Endodermal cell (in vitro differentiated cells): ENCODE data around the gene NDUFB4. TPM values are rescaled to one million over a fixed set of nuclear protein-coding genes. Genes with fewer than 3 reads are reported as not detected.
"Not testable (repeated sequence)": the region's sequence is repeated elsewhere in the genome, so short reads cannot be mapped to it uniquely, and the experiment has no call there.

ENCODE experiments used
- DNase-seq: peaks from one replicate; pipeline ENCODE4 v3.0.0-alpha.2; 2017
- H3K27ac ChIP-seq: 2 replicates; pipeline ENCODE4 v1.5.1; 2013; ENCODE audit warnings: mild to moderate bottlenecking, low read depth, low read length, moderate library complexity
- H3K27me3 ChIP-seq: 2 replicates; pipeline ENCODE4 v1.6.1; 2013; ENCODE audit warnings: mild to moderate bottlenecking, low read length, moderate library complexity; ENCODE audit not compliant: insufficient read depth, control insufficient read depth, poor library complexity, severe bottlenecking
- H3K36me3 ChIP-seq: 2 replicates; pipeline ENCODE4 v1.7.0; 2013; ENCODE audit warnings: mild to moderate bottlenecking, low read length, moderate library complexity; ENCODE audit not compliant: control insufficient read depth, insufficient read depth
- H3K4me1 ChIP-seq: one replicate; pipeline ENCODE4 v1.7.0; 2013; ENCODE audit warnings: low read length; ENCODE audit not compliant: control insufficient read depth, insufficient read depth
- H3K4me3 ChIP-seq: 2 replicates; pipeline ENCODE4 v1.5.1; 2013; ENCODE audit warnings: mild to moderate bottlenecking, low read length, moderate library complexity
- H3K9ac ChIP-seq: 2 replicates; pipeline ENCODE4 v1.6.1; 2013; ENCODE audit warnings: mild to moderate bottlenecking, low read length, moderate library complexity; ENCODE audit not compliant: poor library complexity, severe bottlenecking; ENCODE audit errors: extremely low read depth
- H3K9me3 ChIP-seq: 2 replicates; pipeline ENCODE4 v1.6.1; 2013; ENCODE audit warnings: mild to moderate bottlenecking, low read length, moderate library complexity; ENCODE audit not compliant: control insufficient read depth
- H3K27ac Mint-ChIP-seq: 2 replicates; pipeline ENCODE4 v1.8.0; 2020; ENCODE audit warnings: mixed read lengths
- H3K27me3 Mint-ChIP-seq: 2 replicates; pipeline ENCODE4 v1.8.0; 2021; ENCODE audit warnings: mild to moderate bottlenecking, mixed read lengths; ENCODE audit not compliant: insufficient read depth
- H3K36me3 Mint-ChIP-seq: 2 replicates; pipeline ENCODE4 v1.8.0; 2020; ENCODE audit warnings: low read depth, mixed read lengths
- H3K4me1 Mint-ChIP-seq: 2 replicates; pipeline ENCODE4 v1.8.0; 2020; ENCODE audit warnings: mixed read lengths
- H3K4me3 Mint-ChIP-seq: 2 replicates; pipeline ENCODE4 v1.8.0; 2020; ENCODE audit warnings: mild to moderate bottlenecking, moderate library complexity, mixed read lengths
- H3K9me3 Mint-ChIP-seq: 2 replicates; pipeline ENCODE4 v1.8.0; 2020; ENCODE audit warnings: mild to moderate bottlenecking, mixed read lengths
- WGBS, 2 experiments: methylation state at CpG; one replicate each; pipeline versions ENCODE4 v1.1.5 to v1.1.7; 2013; ENCODE audit warnings: missing lambda C conversion rate in 2 of 2, mixed read lengths in 1 of 2; ENCODE audit not compliant: insufficient coverage in 1 of 2, insufficient read length in 1 of 2; 5-methylcytosine and 5-hydroxymethylcytosine counted together
- total RNA-seq, 2 donors: library from RNA; stranded (reverse); fragmentation: NEBNext Ultra II Directional in 1 of 2; extraction: Animal tissue kit (Norgen Biotek cat#: 25700) in 1 of 2; gene quantifications; 2 replicates in 1 of 2; 3 replicates in 1 of 2; pipeline ENCODE4 v1.2.1, GENCODE V29; 2021
- TF ChIP-seq, protein P1 (sequence below): fragments of 200-600 bp; sonication (generic); conservative IDR thresholded peaks from 2 replicates; pipeline ENCODE4 v1.5.0; 2021; ENCODE audit warnings: antibody characterized with exemption, mild to moderate bottlenecking

NDUFB4 gene
- total RNA-seq, 2 donors from 2014 or later: 144 to 181 TPM

- TF ChIP-seq, protein P1, sequence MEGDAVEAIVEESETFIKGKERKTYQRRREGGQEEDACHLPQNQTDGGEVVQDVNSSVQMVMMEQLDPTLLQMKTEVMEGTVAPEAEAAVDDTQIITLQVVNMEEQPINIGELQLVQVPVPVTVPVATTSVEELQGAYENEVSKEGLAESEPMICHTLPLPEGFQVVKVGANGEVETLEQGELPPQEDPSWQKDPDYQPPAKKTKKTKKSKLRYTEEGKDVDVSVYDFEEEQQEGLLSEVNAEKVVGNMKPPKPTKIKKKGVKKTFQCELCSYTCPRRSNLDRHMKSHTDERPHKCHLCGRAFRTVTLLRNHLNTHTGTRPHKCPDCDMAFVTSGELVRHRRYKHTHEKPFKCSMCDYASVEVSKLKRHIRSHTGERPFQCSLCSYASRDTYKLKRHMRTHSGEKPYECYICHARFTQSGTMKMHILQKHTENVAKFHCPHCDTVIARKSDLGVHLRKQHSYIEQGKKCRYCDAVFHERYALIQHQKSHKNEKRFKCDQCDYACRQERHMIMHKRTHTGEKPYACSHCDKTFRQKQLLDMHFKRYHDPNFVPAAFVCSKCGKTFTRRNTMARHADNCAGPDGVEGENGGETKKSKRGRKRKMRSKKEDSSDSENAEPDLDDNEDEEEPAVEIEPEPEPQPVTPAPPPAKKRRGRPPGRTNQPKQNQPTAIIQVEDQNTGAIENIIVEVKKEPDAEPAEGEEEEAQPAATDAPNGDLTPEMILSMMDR: no peak
- Mint-ChIP-seq H3K9me3 (peaks cover 2% of the 10 kb centered on the region), H3K4me1 (peaks cover 6% of the 10 kb centered on the region), H3K27ac (no peak overlapping the region), H3K36me3 (peaks cover 2% of the 10 kb centered on the region), H3K27me3 (no peaks in the 10 kb centered on the region), H3K4me3 (no peak overlapping the region)
- Histone ChIP-seq H3K36me3 (no peaks in the 10 kb centered on the region), H3K27ac (no peak overlapping the region), H3K27me3 (no peaks in the 10 kb centered on the region), H3K9me3 (peaks cover 9% of the 10 kb centered on the region), H3K9ac (no peak overlapping the region), H3K4me1 (peaks cover 4% of the 10 kb centered on the region), H3K4me3 (no peak overlapping the region)
- no peak for DNase-seq
- 93% methylated on average over 3 to 6 of the region's 6 CpGs for WGBS, 2 experiments
Measured at GRCh38 chr3:120637851-120638559, 41.9 kb downstream of the NDUFB4 start.

GRCh38 chr3:120638820-120639219 is 42.7 kb downstream of the NDUFB4 start:
- H3K27me3 Mint-ChIP-seq, H3K36me3 Mint-ChIP-seq, H3K27ac ChIP-seq, H3K4me1 ChIP-seq, H3K36me3 ChIP-seq, H3K9me3 Mint-ChIP-seq, H3K27ac Mint-ChIP-seq, DNase-seq, H3K9ac ChIP-seq, H3K4me1 Mint-ChIP-seq, H3K9me3 ChIP-seq, H3K4me3 Mint-ChIP-seq, H3K27me3 ChIP-seq, H3K4me3 ChIP-seq: not testable (repeated sequence)
- 86 to 95% methylated on average over 3 to 4 of the region's 4 CpGs for WGBS, 2 experiments

DNA sequence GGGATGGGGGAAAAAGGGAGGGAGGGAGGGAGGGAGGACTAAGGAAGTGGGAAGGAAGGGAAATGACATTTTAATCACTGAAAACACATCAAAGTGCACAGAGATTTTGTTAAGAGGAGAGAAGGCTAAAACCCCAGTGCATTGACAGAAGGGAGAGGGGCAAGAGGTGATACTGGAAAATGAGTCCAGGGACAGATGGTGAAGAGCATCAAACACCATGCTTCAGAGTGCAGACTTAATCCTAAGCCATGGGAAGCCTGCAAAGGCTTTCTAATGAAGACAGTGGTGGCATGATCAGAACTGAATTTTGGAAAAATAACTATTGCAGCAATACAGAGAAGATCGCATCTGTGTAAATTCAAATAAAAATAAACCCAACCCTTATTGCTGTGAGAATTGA is 44.1 kb downstream of the NDUFB4 start:
- Histone ChIP-seq H3K27me3 (no peaks in the 10 kb centered on the region), H3K9ac (no peak overlapping the region), H3K4me1 (peaks cover 4% of the 10 kb centered on the region), H3K9me3 (peaks cover 9% of the 10 kb centered on the region), H3K36me3 (no peaks in the 10 kb centered on the region), H3K27ac (no peak overlapping the region), H3K4me3 (no peak overlapping the region)
- TF ChIP-seq, protein P1: no peak
- peaks cover 2% of the 10 kb centered on the region for H3K36me3 Mint-ChIP-seq
- peaks cover 2% of the 10 kb centered on the region for H3K9me3 Mint-ChIP-seq
- DNase-seq: no peak
- H3K27me3 Mint-ChIP-seq: no peaks in the 10 kb centered on the region
- peaks cover 15% of the 10 kb centered on the region for H3K4me1 Mint-ChIP-seq
- 95 to 100% methylated on average over 1 of the region's 1 CpG for WGBS, 2 experiments
- H3K27ac Mint-ChIP-seq: no peak overlapping the region
- H3K4me3 Mint-ChIP-seq: no peak overlapping the region
